Hepatocyte (in vitro differentiated cells): ENCODE measurements around the gene DNAJB12. TPM values are rescaled to one million over a fixed set of nuclear protein-coding genes. Genes with fewer than 3 reads are reported as not detected.

ENCODE experiments used
- DNase-seq: peaks from one replicate; pipeline ENCODE4 v3.0.0-alpha.2; 2016; ENCODE audit warnings: low spot score
- H2AFZ ChIP-seq: fragments of 200-600 bp; sonication (generic); 2 replicates; pipeline ENCODE4 v1.6.0; 2016; ENCODE audit warnings: antibody characterized with exemption, mild to moderate bottlenecking
- H3K27ac ChIP-seq: fragments of 200-600 bp; sonication (generic); 2 replicates; pipeline ENCODE4 v1.5.1; 2016; ENCODE audit warnings: mild to moderate bottlenecking
- H3K27me3 ChIP-seq: fragments of 200-600 bp; sonication (generic); 2 replicates; pipeline ENCODE4 v1.6.1; 2016
- H3K36me3 ChIP-seq: fragments of 200-600 bp; sonication (generic); replicated peaks from 2 replicates; pipeline ENCODE4 v1.5.1; 2016; ENCODE audit warnings: low read depth; ENCODE audit not compliant: insufficient read depth
- H3K4me1 ChIP-seq: fragments of 200-600 bp; sonication (generic); 2 replicates; pipeline ENCODE4 v1.5.1; 2016; ENCODE audit warnings: mild to moderate bottlenecking, moderate library complexity; ENCODE audit not compliant: insufficient read depth
- H3K4me2 ChIP-seq: fragments of 200-600 bp; sonication (generic); 2 replicates; pipeline ENCODE4 v1.6.0; 2016
- H3K4me3 ChIP-seq: fragments of 200-600 bp; sonication (generic); 2 replicates; pipeline ENCODE4 v1.5.1; 2016; ENCODE audit warnings: mild to moderate bottlenecking
- H3K79me2 ChIP-seq: fragments of 200-600 bp; sonication (generic); 2 replicates; pipeline ENCODE4 v1.6.0; 2017; ENCODE audit warnings: mild to moderate bottlenecking
- H3K9me2 ChIP-seq: fragments of 200-600 bp; sonication (generic); replicated peaks from 2 replicates; pipeline ENCODE4 v1.6.0; 2017; ENCODE audit warnings: mild to moderate bottlenecking; ENCODE audit not compliant: insufficient read depth
- H3K9me3 ChIP-seq: fragments of 200-600 bp; sonication (generic); 2 replicates; pipeline ENCODE4 v1.5.1; 2016; ENCODE audit warnings: low read depth, mild to moderate bottlenecking
- H4K20me1 ChIP-seq: fragments of 200-600 bp; sonication (generic); 2 replicates; pipeline ENCODE4 v1.6.0; 2016; ENCODE audit warnings: mild to moderate bottlenecking; ENCODE audit not compliant: insufficient read depth, poor library complexity, severe bottlenecking
- EZH2 ChIP-seq: fragments of 200-600 bp; sonication (generic); IDR thresholded peaks from 2 replicates; pipeline ENCODE4 v1.6.1; 2016; ENCODE audit warnings: antibody characterized with exemption, mild to moderate bottlenecking, borderline replicate concordance
- EZH2phosphoT487 ChIP-seq: fragments of 200-600 bp; sonication (generic); IDR thresholded peaks from one replicate; pipeline ENCODE4 v1.6.1; 2018; ENCODE audit warnings: antibody characterized with exemption, mild to moderate bottlenecking, low read depth, moderate library complexity; ENCODE audit not compliant: unreplicated experiment, severe bottlenecking
- WGBS: methylation state at CpG from one replicate; pipeline ENCODE4 v1.1.6; 2016; ENCODE audit warnings: low lambda C conversion rate; ENCODE audit errors: missing lambda C conversion rate; 5-methylcytosine and 5-hydroxymethylcytosine counted together
- polyA plus RNA-seq: library from polyadenylated mRNA; unstranded; fragments of >200 nt; fragmentation: Nextera tagmentation; extraction: Ambion mirVana; gene quantifications from 2 replicates; pipeline ENCODE4 v1.2.1, GENCODE V29; 2016
- total RNA-seq: library from RNA; depleted of rRNA; stranded (reverse); fragments of >200 nt; gene quantifications from 2 replicates; pipeline ENCODE4 v1.2.3, GENCODE V29; 2014
- TF ChIP-seq, protein P1 (sequence below): fragments of 200-600 bp; sonication (generic); IDR thresholded peaks from 2 replicates; pipeline ENCODE4 v1.5.1; 2016; ENCODE audit warnings: antibody characterized with exemption, mild to moderate bottlenecking; ENCODE audit not compliant: poor library complexity

Gene DNAJB12
- total and polyA plus RNA-seq, 2 experiments from 2014 or later, result 31.0 to 40.3 TPM

DNA sequence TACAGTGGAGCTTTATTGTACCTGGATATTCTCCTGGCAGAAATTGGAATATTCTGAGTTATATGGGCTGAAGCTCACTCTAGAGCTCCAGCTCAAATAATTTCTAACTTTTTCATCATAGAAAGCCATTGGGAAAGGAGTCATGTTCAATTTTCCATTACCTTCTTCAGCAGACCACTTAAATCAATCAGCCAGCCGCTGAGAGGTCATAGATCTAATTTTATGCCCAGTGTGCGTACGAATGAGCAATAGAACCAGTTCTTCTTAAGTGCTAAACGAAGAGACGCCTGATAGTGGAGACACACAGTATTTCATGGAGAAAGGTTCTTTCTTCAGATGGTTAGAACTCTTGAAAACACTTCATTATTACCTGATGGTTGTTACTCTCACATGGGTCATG is 35.0 kb upstream of the DNAJB12 start:
- Histone ChIP-seq H3K4me3 (no peak overlapping the region), H3K79me2 (no peaks in the 10 kb centered on the region), H3K4me1 (no peaks in the 10 kb centered on the region), H4K20me1 (no peaks in the 10 kb centered on the region), H3K27me3 (no peaks in the 10 kb centered on the region), H3K9me2 (no peaks in the 10 kb centered on the region), H3K36me3 (no peaks in the 10 kb centered on the region), H3K27ac (no peak overlapping the region), H3K9me3 (no peaks in the 10 kb centered on the region), H2AFZ (no peak overlapping the region), H3K4me2 (no peak overlapping the region)
- TF ChIP-seq EZH2phosphoT487 (no peak), EZH2 (no peak)
- TF ChIP-seq, protein P1, sequence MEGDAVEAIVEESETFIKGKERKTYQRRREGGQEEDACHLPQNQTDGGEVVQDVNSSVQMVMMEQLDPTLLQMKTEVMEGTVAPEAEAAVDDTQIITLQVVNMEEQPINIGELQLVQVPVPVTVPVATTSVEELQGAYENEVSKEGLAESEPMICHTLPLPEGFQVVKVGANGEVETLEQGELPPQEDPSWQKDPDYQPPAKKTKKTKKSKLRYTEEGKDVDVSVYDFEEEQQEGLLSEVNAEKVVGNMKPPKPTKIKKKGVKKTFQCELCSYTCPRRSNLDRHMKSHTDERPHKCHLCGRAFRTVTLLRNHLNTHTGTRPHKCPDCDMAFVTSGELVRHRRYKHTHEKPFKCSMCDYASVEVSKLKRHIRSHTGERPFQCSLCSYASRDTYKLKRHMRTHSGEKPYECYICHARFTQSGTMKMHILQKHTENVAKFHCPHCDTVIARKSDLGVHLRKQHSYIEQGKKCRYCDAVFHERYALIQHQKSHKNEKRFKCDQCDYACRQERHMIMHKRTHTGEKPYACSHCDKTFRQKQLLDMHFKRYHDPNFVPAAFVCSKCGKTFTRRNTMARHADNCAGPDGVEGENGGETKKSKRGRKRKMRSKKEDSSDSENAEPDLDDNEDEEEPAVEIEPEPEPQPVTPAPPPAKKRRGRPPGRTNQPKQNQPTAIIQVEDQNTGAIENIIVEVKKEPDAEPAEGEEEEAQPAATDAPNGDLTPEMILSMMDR, result no peak
- no peak for DNase-seq
- WGBS, result 95% methylated on average over 5 of the region's 5 CpGs

GRCh38 chr10:72389014-72389413 is 34.3 kb upstream of the DNAJB12 start:
- Histone ChIP-seq H3K4me2 (no peak overlapping the region), H3K9me3 (no peaks in the 10 kb centered on the region), H3K79me2 (no peaks in the 10 kb centered on the region), H3K36me3 (no peaks in the 10 kb centered on the region), H3K9me2 (no peaks in the 10 kb centered on the region), H2AFZ (no peak overlapping the region), H3K27ac (no peak overlapping the region), H3K27me3 (no peaks in the 10 kb centered on the region), H4K20me1 (no peaks in the 10 kb centered on the region), H3K4me3 (no peak overlapping the region), H3K4me1 (no peaks in the 10 kb centered on the region)
- DNase-seq, result no peak
- 93% methylated on average over 1 of the region's 1 CpG for WGBS
- TF ChIP-seq EZH2phosphoT487 (no peak), EZH2 (no peak)
- TF ChIP-seq, protein P1, result no peak

DNA sequence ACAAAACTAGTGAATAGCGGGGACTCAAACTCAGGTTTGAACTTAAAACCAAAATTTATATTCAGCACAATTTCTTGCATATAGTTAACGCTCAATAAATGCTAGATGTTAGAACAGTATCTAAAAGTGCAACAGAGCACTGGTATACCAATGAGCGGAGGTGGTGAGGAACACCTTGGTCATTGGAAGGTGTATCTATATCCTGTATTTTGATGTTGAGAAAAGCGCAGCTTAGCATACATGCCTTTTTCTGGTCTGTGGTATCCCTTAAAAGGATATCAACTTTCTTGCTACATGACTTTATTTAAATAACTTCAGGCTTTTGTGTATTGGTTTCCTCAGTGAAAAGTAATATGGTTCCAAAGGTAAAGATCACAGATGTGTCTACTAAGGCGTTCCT is 33.3 kb upstream of the DNAJB12 start:
- Histone ChIP-seq H4K20me1 (no peaks in the 10 kb centered on the region), H2AFZ (no peak overlapping the region), H3K9me3 (no peaks in the 10 kb centered on the region), H3K27me3 (no peaks in the 10 kb centered on the region), H3K4me2 (no peak overlapping the region), H3K4me3 (no peak overlapping the region), H3K4me1 (no peaks in the 10 kb centered on the region), H3K9me2 (no peaks in the 10 kb centered on the region), H3K79me2 (no peaks in the 10 kb centered on the region), H3K27ac (no peak overlapping the region), H3K36me3 (no peaks in the 10 kb centered on the region)
- WGBS, result 99% methylated on average over 5 of the region's 5 CpGs
- no peak for TF ChIP-seq EZH2
- TF ChIP-seq, protein P1, result no peak
- no peak for TF ChIP-seq EZH2phosphoT487
- no peak for DNase-seq
